Measurements from ENCODE around the gene RFC2. TPM values are rescaled to one million over a fixed set of nuclear protein-coding genes. Genes with fewer than 3 reads are reported as not detected.
A peak's percentile ranks its signal among the peaks of the same experiment; 100 is the strongest.

The RFC2 gene
- total and polyA plus RNA-seq, 10 of the 15 experiments (the other 5 are each of a cell fraction or from before 2014, with no cell fraction given): 25.8 to 145 (median 90.9) TPM

- no TSS peak for BruUV-seq (replicated peaks)
- ChIA-PET CTCF (interaction anchor here (0.8 to 2.4 kb wide), 3 partner anchors 12 to 181 kb away, joined by 3 to 17 read pairs (median 6); no protein-coding TSS in a partner anchor), POLR2A (interaction anchor here (1.1 to 2.3 kb wide), 3 partner anchors 9 to 11 kb away, joined by 3 to 11 read pairs (median 8); partner anchors contain the start of gene LAT2), RAD21 (ENCODE audit: unreplicated experiment) (interaction anchor here (1.1 to 2.5 kb wide), 5 partner anchors 10 to 65 kb away, joined by 3 to 12 read pairs (median 3); partner anchors contain the start of gene LAT2), SMC1A (ENCODE audit: uncharacterized antibody, unreplicated experiment) (interaction anchor here (1.4 kb wide), 1 partner anchor 9 kb away, joined by 7 read pairs; no protein-coding TSS in a partner anchor)
- Histone ChIP-seq H2AFZ (ENCODE audit: control insufficient read depth, low read depth, low read length) (no peak overlapping the region), H3K4me2 (ENCODE audit: control insufficient read depth, insufficient read depth) (no peak overlapping the region), H3K9me3 (replicated peaks; ENCODE audit: control insufficient read depth, insufficient read depth, low read length) (no peaks in the 10 kb centered on the region; the same call in 2 of the 3 replicates), H3K36me3 (ENCODE audit: control insufficient read depth in 2 of 2, insufficient read depth in 2 of 2, low read length in 1 of 2) (peaks cover 29 to 44% of the 10 kb centered on the region in 2 experiments), H3K27me3 (replicated peaks in 1 of 2; ENCODE audit: control insufficient read depth in 2 of 2, insufficient read depth in 2 of 2, low read length in 1 of 2) (no peaks in the 10 kb centered on the region), H3K79me2 (ENCODE audit: control insufficient read depth, insufficient read depth, low read length) (peaks cover 34% of the 10 kb centered on the region), H3K9ac (ENCODE audit: control insufficient read depth, insufficient read depth, low read length) (no peak overlapping the region), H4K20me1 (ENCODE audit: control insufficient read depth, insufficient read depth) (no peaks in the 10 kb centered on the region), H3K4me1 (ENCODE audit: control insufficient read depth, insufficient read depth, low read length) (peaks cover 34% of the 10 kb centered on the region), H3K4me3 (no peak overlapping the region), H3K27ac (ENCODE audit: control insufficient read depth, insufficient read depth) (no peak overlapping the region; the same call in 1 of the 2 replicates)
- TF ChIP-seq USF2 (IDR thresholded peaks at IDR 0.05; ENCODE audit: borderline replicate concordance, low read depth, low read length) (no peak), POLR2A (IDR thresholded peaks at IDR 0.05; ENCODE audit: low read depth, low read length) (peak; percentile 30; the same call in 1 of the 2 replicates), FOXM1 (IDR thresholded peaks at IDR 0.05; ENCODE audit: low read depth, low read length) (no peak), SUPT20H (IDR thresholded peaks at IDR 0.05; ENCODE audit: borderline replicate concordance, control insufficient read depth, low read depth, low read length) (no peak), CREB1 (IDR thresholded peaks at IDR 0.05; ENCODE audit: low read depth) (no peak)
- in situ Hi-C loops (cut with MboI): no loop called here
- WGBS (ENCODE audit: insufficient coverage, insufficient replicate concordance, low lambda C conversion rate, missing lambda C conversion rate): 67% methylated on average over 8 of the region's 9 CpGs
- FAIRE-seq: no peak
- intact Hi-C loops (cut with micrococcal nuclease; ENCODE audit: unreplicated experiment): no loop called here
- DNase-seq (ENCODE audit: low read depth, low spot score): no peak
- no peak for ATAC-seq
These were observed 34.0 kb downstream of the RFC2 start for GRCh38 chr7:74220229-74220628.

GRCh38 chr7:74219416-74219815 is 34.8 kb downstream of the RFC2 start:
- in situ Hi-C loops (cut with MboI) (no loop called here), intact Hi-C loops (cut with micrococcal nuclease; ENCODE audit: unreplicated experiment) (loop anchor here (5.0 kb wide), 1 partner anchor 33 kb away; the partner anchor contains the start of gene RFC2)
- Histone ChIP-seq H3K36me3 (ENCODE audit: control insufficient read depth in 2 of 2, insufficient read depth in 2 of 2, low read length in 1 of 2) (peaks cover 25 to 43% of the 10 kb centered on the region in 2 experiments), H3K4me1 (ENCODE audit: control insufficient read depth, insufficient read depth, low read length) (peaks cover 40% of the 10 kb centered on the region), H2AFZ (ENCODE audit: control insufficient read depth, low read depth, low read length) (no peak overlapping the region), H3K79me2 (ENCODE audit: control insufficient read depth, insufficient read depth, low read length) (peaks cover 40% of the 10 kb centered on the region), H3K4me3 (no peak overlapping the region), H3K4me2 (ENCODE audit: control insufficient read depth, insufficient read depth) (no peak overlapping the region), H3K9ac (ENCODE audit: control insufficient read depth, insufficient read depth, low read length) (no peak overlapping the region), H3K27me3 (replicated peaks in 1 of 2; ENCODE audit: control insufficient read depth in 2 of 2, insufficient read depth in 2 of 2, low read length in 1 of 2) (no peaks in the 10 kb centered on the region), H3K9me3 (replicated peaks; ENCODE audit: control insufficient read depth, insufficient read depth, low read length) (no peaks in the 10 kb centered on the region; the same call in 2 of the 3 replicates), H3K27ac (ENCODE audit: control insufficient read depth, insufficient read depth) (peak overlapping the region; percentile 50), H4K20me1 (ENCODE audit: control insufficient read depth, insufficient read depth) (no peaks in the 10 kb centered on the region)
- peak; percentile 27; the same call in 1 of the 2 replicates for TF ChIP-seq HDGF (IDR thresholded peaks at IDR 0.05)
- TF ChIP-seq YY1 (IDR thresholded peaks at IDR 0.05; ENCODE audit: low read depth, low read length): no peak
- TF ChIP-seq LARP7 (IDR thresholded peaks at IDR 0.05): 0 out of 2 replicates have a peak, but pooled peaks have one; percentile 10
- TF ChIP-seq POLR2AphosphoS5 (IDR thresholded peaks at IDR 0.05; ENCODE audit: low read length): peak; percentile 26; the same call in 1 of the 2 replicates
- TF ChIP-seq SMAD5 (IDR thresholded peaks at IDR 0.05; ENCODE audit: low read depth): peak; percentile 49; the same call in 1 of the 2 replicates
- TF ChIP-seq POLR2A (IDR thresholded peaks at IDR 0.05; ENCODE audit: low read depth, low read length): peak; percentile 64
- TF ChIP-seq CUX1 (IDR thresholded peaks at IDR 0.05; ENCODE audit: insufficient replicate concordance, low read depth, low read length): no peak
- ChIA-PET CTCF (interaction anchor here (2.4 kb wide), 1 partner anchor 13 kb away, joined by 17 read pairs; no protein-coding TSS in a partner anchor), SMC1A (ENCODE audit: uncharacterized antibody, unreplicated experiment) (interaction anchor here (1.4 kb wide), 1 partner anchor 8 kb away, joined by 7 read pairs; no protein-coding TSS in a partner anchor), POLR2A (interaction anchor here (1.1 to 2.3 kb wide), 3 partner anchors 8 to 11 kb away, joined by 3 to 11 read pairs (median 8); partner anchors contain the start of gene LAT2), RAD21 (ENCODE audit: unreplicated experiment) (interaction anchor here (1.3 to 1.4 kb wide), 2 partner anchors 12 to 22 kb away, joined by 3 read pairs; no protein-coding TSS in a partner anchor)
- FAIRE-seq: no peak
- no peak for DNase-seq (ENCODE audit: low read depth, low spot score)
- no TSS peak for BruUV-seq (replicated peaks)
- no peak for ATAC-seq
- WGBS (ENCODE audit: insufficient coverage, insufficient replicate concordance, low lambda C conversion rate, missing lambda C conversion rate): 82% methylated on average over 11 of the region's 11 CpGs
